ENCODE measurements around the gene PTHLH.

The PTHLH gene

GRCh38 chr12:27934276-27934675 is 38.3 kb downstream of the PTHLH start:
- DNase-seq: no peak

GRCh38 chr12:27931390-27931789 is 41.1 kb downstream of the PTHLH start:
- DNase-seq: no peak

- no peak for DNase-seq
Measured at GRCh38 chr12:27927347-27927746, 45.2 kb downstream of the PTHLH start.

GRCh38 chr12:27924350-27925135 is 48.0 kb downstream of the PTHLH start:
- DNase-seq: no peak

GRCh38 chr12:27922531-27923139 is 49.9 kb downstream of the PTHLH start:
- DNase-seq: no peak

GRCh38 chr12:27919671-27920235 is 52.8 kb downstream of the PTHLH start:
- no peak for DNase-seq

- no peak for DNase-seq
Measured at GRCh38 chr12:27915536-27915935, 57.0 kb downstream of the PTHLH start.

GRCh38 chr12:27915021-27915420 is 57.5 kb downstream of the PTHLH start:
- DNase-seq: no peak

- DNase-seq: no peak
Measured at GRCh38 chr12:27913999-27914614, 58.4 kb downstream of the PTHLH start.

- DNase-seq: no peak
Measured at GRCh38 chr12:27911397-27911796, 61.1 kb downstream of the PTHLH start.
